ENCODE measurements around the gene NFAM1.

DNA sequence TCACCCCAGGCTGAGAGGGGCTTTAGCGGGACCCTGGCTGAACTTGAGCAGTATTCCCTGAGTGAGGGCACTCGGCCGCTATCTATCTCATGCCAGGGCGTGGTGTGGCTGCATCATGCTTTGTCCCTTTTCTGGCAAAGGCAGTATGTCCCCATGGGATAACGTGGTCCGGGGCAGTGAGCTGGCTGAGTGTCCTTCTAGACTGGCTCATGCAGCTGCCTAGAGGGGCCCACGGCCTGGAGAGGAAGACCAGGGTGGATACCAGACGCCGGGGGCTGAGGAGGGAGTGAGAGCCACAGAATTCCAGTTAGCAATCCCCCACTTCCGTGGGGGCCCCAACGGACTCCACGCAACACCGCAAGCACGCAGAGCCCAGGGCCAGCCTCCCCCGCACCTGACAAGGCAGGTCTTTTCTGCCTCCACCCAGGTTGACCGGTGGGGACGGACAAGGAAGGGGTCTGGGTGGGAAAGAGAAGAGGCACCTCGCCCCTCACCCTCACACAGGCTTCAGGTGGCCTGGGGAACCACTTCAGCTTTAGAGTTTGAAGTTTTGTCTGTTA is 15.5 kb downstream of the NFAM1 start:
- TF ChIP-seq CTCF (IDR thresholded peaks at IDR 0.05) (no peak), EP300 (IDR thresholded peaks at IDR 0.05) (no peak)
